AG04449 (cell line): ENCODE data around the gene GREB1.

Experiments used
- CTCF ChIA-PET: fragments of 350-600 bp; formaldehyde crosslinking; extraction: SDS; loops from one replicate; lab custom pipeline; 2021; ENCODE audit warnings: antibody characterized with exemption; lab: Yijun Ruan, JAX
- POLR2A ChIA-PET: fragments of 400-600, 350-600 bp; formaldehyde crosslinking; extraction: SDS; loops from one replicate; lab custom pipeline; 2020; ENCODE audit warnings: antibody characterized with exemption, inconsistent platforms; lab: Yijun Ruan, JAX
- DNase-seq: peaks from one replicate; pipeline ENCODE4 v3.0.0-alpha.2; 2010; ENCODE audit warnings: low read depth, low spot score
- H3K4me3 ChIP-seq: 2 replicates; pipeline ENCODE4 v1.5.1; 2011; ENCODE audit warnings: low read depth, mild to moderate bottlenecking, control low read depth, low read length
- TF ChIP-seq, protein P1 (sequence below): IDR thresholded peaks from one replicate; pipeline ENCODE4 v1.5.1; 2011; ENCODE audit warnings: mild to moderate bottlenecking, moderate library complexity, low read length, control low read depth, inconsistent platforms; ENCODE audit not compliant: insufficient read depth; ENCODE audit errors: missing control alignments

The GREB1 gene

DNA sequence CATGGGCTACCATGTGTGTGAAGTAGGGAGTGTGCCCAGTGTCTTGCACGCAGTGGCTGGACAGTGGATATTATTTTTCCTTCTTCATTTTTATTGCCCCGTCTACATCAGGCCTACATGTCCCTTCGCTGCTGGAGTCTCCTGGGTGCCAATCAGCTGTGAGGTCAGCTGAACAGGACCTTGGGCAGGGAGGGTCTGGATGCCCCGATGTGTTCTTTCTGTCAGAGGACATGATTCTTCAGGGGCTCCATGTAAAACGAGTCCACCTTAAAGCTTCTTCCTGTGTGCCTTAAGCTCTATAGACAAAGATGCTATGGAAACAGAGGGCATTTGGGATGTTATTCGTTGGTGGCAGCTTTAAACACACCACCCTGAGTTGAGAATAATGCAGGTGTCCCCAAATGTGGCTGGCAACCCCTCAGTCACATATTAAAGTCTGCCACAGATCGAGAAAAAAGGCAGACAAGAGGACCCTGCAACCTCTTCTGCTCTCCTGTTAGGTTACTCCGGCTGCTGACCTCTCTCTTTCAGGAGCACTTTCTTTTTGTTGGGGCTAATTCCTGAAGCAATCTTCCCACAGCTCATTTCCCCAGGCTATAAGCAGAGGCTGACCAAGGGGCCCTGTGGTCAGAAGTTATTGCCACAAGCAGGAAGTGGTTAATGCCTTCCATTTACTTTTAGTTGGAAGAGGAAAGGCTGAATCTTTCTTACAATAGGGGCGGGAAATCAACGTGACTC is 20.0 kb downstream of the GREB1 start:
- ChIA-PET CTCF (interaction anchor here (0.6 to 2.0 kb wide), 3 partner anchors 31 to 877 kb away, joined by 3 to 10 read pairs (median 4); no protein-coding TSS in a partner anchor), POLR2A (no interaction called here)
- no peak for DNase-seq
- TF ChIP-seq, protein P1, sequence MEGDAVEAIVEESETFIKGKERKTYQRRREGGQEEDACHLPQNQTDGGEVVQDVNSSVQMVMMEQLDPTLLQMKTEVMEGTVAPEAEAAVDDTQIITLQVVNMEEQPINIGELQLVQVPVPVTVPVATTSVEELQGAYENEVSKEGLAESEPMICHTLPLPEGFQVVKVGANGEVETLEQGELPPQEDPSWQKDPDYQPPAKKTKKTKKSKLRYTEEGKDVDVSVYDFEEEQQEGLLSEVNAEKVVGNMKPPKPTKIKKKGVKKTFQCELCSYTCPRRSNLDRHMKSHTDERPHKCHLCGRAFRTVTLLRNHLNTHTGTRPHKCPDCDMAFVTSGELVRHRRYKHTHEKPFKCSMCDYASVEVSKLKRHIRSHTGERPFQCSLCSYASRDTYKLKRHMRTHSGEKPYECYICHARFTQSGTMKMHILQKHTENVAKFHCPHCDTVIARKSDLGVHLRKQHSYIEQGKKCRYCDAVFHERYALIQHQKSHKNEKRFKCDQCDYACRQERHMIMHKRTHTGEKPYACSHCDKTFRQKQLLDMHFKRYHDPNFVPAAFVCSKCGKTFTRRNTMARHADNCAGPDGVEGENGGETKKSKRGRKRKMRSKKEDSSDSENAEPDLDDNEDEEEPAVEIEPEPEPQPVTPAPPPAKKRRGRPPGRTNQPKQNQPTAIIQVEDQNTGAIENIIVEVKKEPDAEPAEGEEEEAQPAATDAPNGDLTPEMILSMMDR = no peak
- H3K4me3 ChIP-seq = no peak overlapping the region

DNA sequence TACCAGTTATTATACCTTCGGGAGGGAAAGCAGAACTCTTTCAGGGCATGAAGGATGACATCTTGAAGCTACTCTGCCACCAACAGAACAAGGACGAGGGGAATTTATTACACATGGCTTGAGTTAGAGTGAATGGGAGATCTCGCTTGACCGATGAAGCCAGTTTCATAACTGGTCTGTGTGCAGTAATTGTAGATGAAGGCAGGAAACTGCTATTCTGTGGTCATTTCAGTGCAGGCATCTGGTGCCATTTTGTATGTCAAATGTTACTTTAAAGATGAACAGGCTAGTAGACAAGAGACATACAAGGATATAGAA is 20.5 kb downstream of the GREB1 start:
- H3K4me3 ChIP-seq = no peak overlapping the region
- ChIA-PET POLR2A (no interaction called here), CTCF (interaction anchor here (1.0 to 2.0 kb wide), 4 partner anchors 29 to 76 kb away, joined by 3 to 10 read pairs (median 4); no protein-coding TSS in a partner anchor)

DNA sequence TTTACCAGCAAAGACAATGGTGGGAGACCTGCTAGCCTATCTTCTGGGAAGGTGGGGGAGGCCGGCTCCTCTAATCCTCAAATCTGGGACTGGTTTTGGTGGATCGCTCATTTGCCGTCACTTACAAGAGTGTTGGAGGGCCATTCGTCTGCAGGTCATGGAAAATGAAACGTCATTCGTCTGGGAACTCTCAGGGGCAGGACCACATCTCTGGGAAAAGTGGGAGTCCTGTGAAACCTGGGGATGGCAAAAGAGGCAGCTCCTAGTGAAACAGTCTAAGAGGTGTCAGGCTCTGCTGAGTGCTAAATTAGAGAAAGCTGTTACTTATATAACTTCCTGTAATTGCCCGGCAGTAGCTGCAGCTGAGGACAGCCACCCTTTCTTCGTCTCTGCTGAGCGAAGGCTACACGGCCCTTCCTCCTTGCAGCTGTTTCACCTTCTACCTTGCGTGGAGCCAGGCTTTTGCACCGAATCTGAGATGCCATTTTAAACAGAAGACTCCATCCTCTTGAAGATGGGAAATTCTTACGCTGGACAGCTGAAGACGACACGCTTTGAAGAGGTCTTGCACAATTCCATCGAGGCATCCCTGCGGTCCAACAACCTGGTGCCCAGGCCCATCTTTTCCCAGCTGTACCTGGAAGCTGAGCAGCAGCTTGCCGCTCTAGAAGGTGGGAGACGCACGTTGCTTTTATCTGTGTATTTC is 22.4 kb downstream of the GREB1 start:
- no peak for DNase-seq
- no peak overlapping the region for H3K4me3 ChIP-seq
- TF ChIP-seq, protein P1 = no peak
- ChIA-PET POLR2A (no interaction called here), CTCF (interaction anchor here (0.7 to 1.7 kb wide), 2 partner anchors 27 to 724 kb away, joined by 3 to 6 read pairs; no protein-coding TSS in a partner anchor)

More for the DNA sequence above, 20.5 kb downstream of the GREB1 start:
- DNase-seq = no peak
- TF ChIP-seq, protein P1 = no peak

DNA sequence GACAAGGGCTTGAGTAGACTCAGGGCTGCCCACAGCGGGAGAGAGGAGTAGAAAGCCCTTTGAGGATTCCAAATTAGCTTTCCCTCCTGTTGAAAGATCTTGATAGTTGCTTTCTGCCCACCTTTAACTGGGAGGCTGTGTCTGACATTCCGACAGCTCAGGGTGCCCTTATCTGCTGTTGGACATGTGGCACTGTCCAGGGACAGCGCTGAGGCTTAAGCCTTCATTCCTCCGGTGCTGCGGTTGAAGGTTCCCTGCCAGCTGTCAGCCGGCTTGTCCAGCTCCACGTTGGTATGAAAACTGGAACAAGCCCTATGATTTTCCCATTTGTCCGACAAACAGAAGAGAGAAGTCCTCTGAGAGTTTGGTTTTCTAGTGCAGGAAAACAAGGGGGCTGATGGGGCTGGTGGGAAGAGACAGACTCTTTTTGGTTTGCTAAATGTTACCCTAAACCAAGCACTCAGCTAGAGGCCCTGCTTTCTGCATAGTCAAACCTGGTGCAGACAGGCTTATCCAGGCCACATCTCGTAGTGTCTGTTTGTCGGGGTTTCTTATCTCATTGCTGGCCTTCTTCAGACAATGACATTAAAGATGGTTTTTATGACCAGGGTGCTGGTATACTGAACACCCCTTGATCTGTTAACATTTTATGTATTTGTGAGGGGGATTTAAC is 24.5 kb downstream of the GREB1 start:
- no peak for DNase-seq
- H3K4me3 ChIP-seq = no peak overlapping the region
- CTCF ChIA-PET = interaction anchor here (1.2 to 13.4 kb wide), 3 partner anchors 24 to 426 kb away, joined by 3 to 134 read pairs (median 4); no protein-coding TSS in a partner anchor
- POLR2A ChIA-PET = no interaction called here
- TF ChIP-seq, protein P1 = no peak

DNA sequence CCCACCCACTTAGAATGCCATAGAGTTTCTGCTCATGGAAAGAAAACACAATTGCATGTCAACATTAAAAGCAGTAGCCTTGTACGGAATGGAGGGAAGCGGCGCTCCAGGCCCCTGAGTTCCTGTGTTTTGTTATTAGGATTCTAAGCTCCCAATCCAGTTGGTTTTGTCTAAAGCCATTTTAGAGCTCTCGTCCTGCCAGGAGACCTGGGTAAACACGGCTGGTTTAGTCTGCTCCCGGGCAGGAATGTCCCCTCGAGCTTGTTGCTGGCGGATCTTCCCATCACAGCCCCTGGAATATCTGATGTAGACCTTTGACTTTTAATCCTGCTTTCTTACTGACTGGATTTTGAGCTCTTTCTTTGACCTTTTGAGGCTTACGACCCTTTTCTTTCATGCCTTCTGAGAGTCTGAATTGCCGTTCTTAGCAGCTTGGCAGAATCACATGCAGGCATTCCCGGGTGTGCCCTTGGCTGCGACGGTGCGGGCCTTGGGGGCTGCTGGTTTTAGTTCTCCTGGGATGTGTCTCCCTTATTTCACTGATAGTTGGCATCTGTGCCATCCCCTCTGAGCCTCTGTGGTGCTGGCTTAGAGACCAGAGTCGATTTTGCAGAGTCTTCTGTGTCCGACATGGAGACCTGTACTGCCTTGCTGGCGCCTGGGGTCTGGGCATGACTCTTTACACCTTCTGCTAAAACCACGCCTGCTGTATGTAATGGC is 25.4 kb downstream of the GREB1 start:
- H3K4me3 ChIP-seq = no peak overlapping the region
- no peak for DNase-seq
- TF ChIP-seq, protein P1 = no peak
- ChIA-PET CTCF (interaction anchor here (0.9 to 13.4 kb wide), 2 partner anchors 23 to 435 kb away, joined by 3 to 134 read pairs; no protein-coding TSS in a partner anchor), POLR2A (interaction anchor here (0.6 kb wide), 1 partner anchor 32 kb away, joined by 3 read pairs; no protein-coding TSS in a partner anchor)
